ENCODE data around the gene KCNMB4. TPM values are rescaled to one million over a fixed set of nuclear protein-coding genes. Genes with fewer than 3 reads are reported as not detected.

The KCNMB4 gene
- total RNA-seq, 4 donors from 2014 or later, result 1.1 to 10.9 (median 1.4) TPM

DNA sequence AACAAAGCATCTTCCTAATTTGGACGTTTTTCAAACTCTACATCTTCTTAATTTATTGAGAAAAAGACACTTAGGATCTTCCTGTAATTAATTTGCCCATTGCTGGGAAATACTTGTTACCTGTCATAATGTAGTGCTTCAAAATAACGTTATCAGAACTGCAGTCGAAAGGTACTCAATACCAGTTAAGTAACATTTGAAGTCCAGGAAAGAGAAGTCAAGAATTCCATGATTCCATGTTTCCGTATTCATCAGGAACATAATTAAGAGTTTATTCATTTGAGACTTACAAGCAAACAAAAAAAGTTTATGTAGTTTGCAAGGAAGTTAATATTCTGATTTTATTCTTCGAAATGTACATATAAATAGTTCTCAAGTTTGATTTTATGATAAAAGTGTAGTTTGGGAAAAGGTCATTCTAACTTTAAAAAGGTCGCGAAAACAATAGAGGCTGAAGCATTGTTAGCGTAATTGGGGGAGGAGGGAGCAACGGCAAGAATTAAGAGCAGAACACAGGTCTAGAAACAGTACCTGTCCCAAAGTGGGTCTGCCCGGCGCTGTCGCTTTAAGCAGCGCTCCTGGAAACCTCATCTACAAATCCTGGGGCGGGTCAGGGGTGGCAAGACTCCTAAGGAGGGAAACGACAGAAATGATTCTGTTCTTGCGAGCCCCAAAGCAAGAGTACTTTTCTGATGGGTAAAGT, 1.2 kb upstream of the KCNMB4 start:
- DNase-seq, result no peak
- intact Hi-C loops (cut with DNase I; ENCODE audit: low total_unique reads), result no loop called here
- TF ChIP-seq EP300 (IDR thresholded peaks at IDR 0.05; ENCODE audit: low read depth) (no peak), POLR2AphosphoS5 (IDR thresholded peaks at IDR 0.05) (no peak), POLR2A (IDR thresholded peaks at IDR 0.05) (no peak)
- TF ChIP-seq, protein P1, sequence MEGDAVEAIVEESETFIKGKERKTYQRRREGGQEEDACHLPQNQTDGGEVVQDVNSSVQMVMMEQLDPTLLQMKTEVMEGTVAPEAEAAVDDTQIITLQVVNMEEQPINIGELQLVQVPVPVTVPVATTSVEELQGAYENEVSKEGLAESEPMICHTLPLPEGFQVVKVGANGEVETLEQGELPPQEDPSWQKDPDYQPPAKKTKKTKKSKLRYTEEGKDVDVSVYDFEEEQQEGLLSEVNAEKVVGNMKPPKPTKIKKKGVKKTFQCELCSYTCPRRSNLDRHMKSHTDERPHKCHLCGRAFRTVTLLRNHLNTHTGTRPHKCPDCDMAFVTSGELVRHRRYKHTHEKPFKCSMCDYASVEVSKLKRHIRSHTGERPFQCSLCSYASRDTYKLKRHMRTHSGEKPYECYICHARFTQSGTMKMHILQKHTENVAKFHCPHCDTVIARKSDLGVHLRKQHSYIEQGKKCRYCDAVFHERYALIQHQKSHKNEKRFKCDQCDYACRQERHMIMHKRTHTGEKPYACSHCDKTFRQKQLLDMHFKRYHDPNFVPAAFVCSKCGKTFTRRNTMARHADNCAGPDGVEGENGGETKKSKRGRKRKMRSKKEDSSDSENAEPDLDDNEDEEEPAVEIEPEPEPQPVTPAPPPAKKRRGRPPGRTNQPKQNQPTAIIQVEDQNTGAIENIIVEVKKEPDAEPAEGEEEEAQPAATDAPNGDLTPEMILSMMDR (IDR thresholded peaks at IDR 0.05), result no peak
- in situ Hi-C loops (cut with MboI; ENCODE audit: low pct_ligation_motif_present in 1 of 4, low pct_unique_long_range_greater_than_20kb in 1 of 4, low sequenced_read_pairs in 3 of 4), result loop anchor here in 2 of 4 donors (25.0 kb wide), 2 partner anchors 128 to 453 kb away; partner anchors contain the start of gene CNOT2 (in 1 of the 2)
- no peak overlapping the region for H3K27ac ChIP-seq
- peaks cover 78% of the 10 kb centered on the region for H3K27me3 ChIP-seq
- no peaks in the 10 kb centered on the region for H3K36me3 ChIP-seq
- 21 to 26% methylated on average over 12 to 16 of the region's 16 CpGs for WGBS, 2 donors (ENCODE audit: low coverage in 1 of 2)
- H3K4me3 ChIP-seq, result peak overlapping the region in 3 of 4 donors; percentile 52 to 85 (median 63)
- H3K4me1 ChIP-seq, result peaks cover 5 to 27% (median 14%) of the 10 kb centered on the region in 4 donors
- no peaks in the 10 kb centered on the region for H3K9me3 ChIP-seq

DNA sequence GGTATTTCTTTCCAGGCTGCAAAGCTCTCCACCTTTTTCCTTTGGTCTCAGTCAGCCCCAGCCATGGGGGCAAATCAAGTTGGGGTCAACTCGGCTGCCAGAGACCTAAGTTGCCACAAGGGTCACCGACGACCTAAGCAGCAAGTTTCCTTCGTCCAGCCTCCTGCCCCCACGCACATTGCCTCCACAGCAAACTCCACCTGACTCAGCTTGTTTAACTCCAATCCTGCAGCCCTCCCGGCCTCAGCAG, 767 bp upstream of the KCNMB4 start:
- Histone ChIP-seq H3K36me3 (no peaks in the 10 kb centered on the region), H3K27me3 (peaks cover 78% of the 10 kb centered on the region), H3K27ac (peak overlapping the region in 1 of 4 donors; percentile 31), H3K4me3 (peak overlapping the region in 3 of 4 donors; percentile 52 to 85 (median 63)), H3K4me1 (peaks cover 5 to 27% (median 14%) of the 10 kb centered on the region in 4 donors), H3K9me3 (no peaks in the 10 kb centered on the region)
- intact Hi-C loops (cut with DNase I; ENCODE audit: low total_unique reads) (no loop called here), in situ Hi-C loops (cut with MboI; ENCODE audit: low pct_ligation_motif_present in 1 of 4, low pct_unique_long_range_greater_than_20kb in 1 of 4, low sequenced_read_pairs in 3 of 4) (loop anchor here in 2 of 4 donors (25.0 kb wide), 2 partner anchors 128 to 453 kb away; partner anchors contain the start of gene CNOT2 (in 1 of the 2))
- 0% methylated on average over 6 of the region's 6 CpGs; no CpG with 5 or more reads in 1 of the 2 donors for WGBS, 2 donors (ENCODE audit: low coverage in 1 of 2)
- TF ChIP-seq POLR2AphosphoS5 (IDR thresholded peaks at IDR 0.05), result no peak
- no peak for TF ChIP-seq EP300 (IDR thresholded peaks at IDR 0.05; ENCODE audit: low read depth)
- TF ChIP-seq, protein P1 (IDR thresholded peaks at IDR 0.05), result no peak
- TF ChIP-seq POLR2A (IDR thresholded peaks at IDR 0.05), result no peak
- no peak for DNase-seq

DNA sequence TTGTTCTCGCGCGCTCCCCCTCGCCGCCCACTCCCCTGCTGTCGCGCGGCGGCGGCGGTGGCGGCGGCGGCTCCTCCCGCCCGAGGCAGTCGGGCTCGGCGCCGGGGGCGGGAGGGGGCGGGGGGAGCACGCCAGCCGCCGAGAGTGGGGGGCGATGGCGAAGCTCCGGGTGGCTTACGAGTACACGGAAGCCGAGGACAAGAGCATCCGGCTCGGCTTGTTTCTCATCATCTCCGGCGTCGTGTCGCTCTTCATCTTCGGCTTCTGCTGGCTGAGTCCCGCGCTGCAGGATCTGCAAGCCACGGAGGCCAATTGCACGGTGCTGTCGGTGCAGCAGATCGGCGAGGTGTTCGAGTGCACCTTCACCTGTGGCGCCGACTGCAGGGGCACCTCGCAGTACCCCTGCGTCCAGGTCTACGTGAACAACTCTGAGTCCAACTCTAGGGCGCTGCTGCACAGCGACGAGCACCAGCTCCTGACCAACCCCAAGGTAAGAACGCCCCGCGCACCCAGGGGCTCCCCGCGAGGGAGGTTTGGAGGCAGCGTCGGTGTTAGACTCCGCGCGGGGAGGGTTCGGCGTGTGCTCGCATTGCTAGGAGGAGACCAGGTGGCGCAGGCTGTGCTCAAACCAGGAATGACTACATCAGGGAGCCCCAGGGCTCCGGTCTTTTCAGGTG, 629 bp downstream of the KCNMB4 start:
- peaks cover 5 to 27% (median 14%) of the 10 kb centered on the region in 4 donors for H3K4me1 ChIP-seq
- no peaks in the 10 kb centered on the region for H3K9me3 ChIP-seq
- no peaks in the 10 kb centered on the region for H3K36me3 ChIP-seq
- TF ChIP-seq, protein P1 (IDR thresholded peaks at IDR 0.05), result no peak
- no peak for TF ChIP-seq POLR2A (IDR thresholded peaks at IDR 0.05)
- no peak for TF ChIP-seq POLR2AphosphoS5 (IDR thresholded peaks at IDR 0.05)
- no peak for TF ChIP-seq EP300 (IDR thresholded peaks at IDR 0.05; ENCODE audit: low read depth)
- peaks cover 72% of the 10 kb centered on the region for H3K27me3 ChIP-seq
- intact Hi-C loops (cut with DNase I; ENCODE audit: low total_unique reads), result no loop called here
- DNase-seq, result peak; percentile 41
- in situ Hi-C loops (cut with MboI; ENCODE audit: low pct_ligation_motif_present in 1 of 4, low pct_unique_long_range_greater_than_20kb in 1 of 4, low sequenced_read_pairs in 3 of 4), result loop anchor here in 2 of 4 donors (25.0 kb wide), 2 partner anchors 129 to 454 kb away; partner anchors contain the start of gene CNOT2 (in 1 of the 2)
- H3K4me3 ChIP-seq, result peak overlapping the region; percentile 35 to 85 (median 58)
- 0% methylated on average over 35 of the region's 69 CpGs; no CpG with 5 or more reads in 1 of the 2 donors for WGBS, 2 donors (ENCODE audit: low coverage in 1 of 2)
- H3K27ac ChIP-seq, result peak overlapping the region in 3 of 4 donors; percentile 24 to 31 (median 26)

All from transverse colon (tissue), 4 donors.